ENCODE results near the gene SLC26A8.
A peak's percentile ranks its signal among the peaks of the same experiment; 100 is the strongest.

Gene SLC26A8

DNA sequence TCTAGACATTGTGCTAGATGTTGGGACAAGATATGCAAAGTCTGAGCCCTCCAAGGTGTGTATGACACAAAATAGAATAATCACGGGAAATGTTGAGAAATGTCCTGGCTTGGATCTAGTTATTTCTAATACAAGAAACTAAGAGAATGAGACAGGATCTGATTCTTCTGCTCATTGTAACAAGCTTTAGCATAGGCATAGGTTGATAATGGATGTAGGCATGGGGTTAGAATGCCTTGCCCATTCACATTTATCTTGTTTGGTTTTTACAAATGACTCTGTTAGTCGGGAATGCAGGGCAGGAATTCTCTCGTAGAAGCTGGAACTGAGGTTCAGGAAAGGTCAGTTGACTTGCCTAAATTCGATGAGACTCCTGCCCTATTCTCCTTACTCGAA, 1.5 kb upstream of the SLC26A8 start:
- DNase-seq (ENCODE audit: low read depth), result no peak
- TF ChIP-seq, protein P1, sequence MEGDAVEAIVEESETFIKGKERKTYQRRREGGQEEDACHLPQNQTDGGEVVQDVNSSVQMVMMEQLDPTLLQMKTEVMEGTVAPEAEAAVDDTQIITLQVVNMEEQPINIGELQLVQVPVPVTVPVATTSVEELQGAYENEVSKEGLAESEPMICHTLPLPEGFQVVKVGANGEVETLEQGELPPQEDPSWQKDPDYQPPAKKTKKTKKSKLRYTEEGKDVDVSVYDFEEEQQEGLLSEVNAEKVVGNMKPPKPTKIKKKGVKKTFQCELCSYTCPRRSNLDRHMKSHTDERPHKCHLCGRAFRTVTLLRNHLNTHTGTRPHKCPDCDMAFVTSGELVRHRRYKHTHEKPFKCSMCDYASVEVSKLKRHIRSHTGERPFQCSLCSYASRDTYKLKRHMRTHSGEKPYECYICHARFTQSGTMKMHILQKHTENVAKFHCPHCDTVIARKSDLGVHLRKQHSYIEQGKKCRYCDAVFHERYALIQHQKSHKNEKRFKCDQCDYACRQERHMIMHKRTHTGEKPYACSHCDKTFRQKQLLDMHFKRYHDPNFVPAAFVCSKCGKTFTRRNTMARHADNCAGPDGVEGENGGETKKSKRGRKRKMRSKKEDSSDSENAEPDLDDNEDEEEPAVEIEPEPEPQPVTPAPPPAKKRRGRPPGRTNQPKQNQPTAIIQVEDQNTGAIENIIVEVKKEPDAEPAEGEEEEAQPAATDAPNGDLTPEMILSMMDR (IDR thresholded peaks at IDR 0.05; ENCODE audit: control insufficient read depth, insufficient read depth, low read depth, low read length, missing control alignments), result no peak
- H3K4me3 ChIP-seq (ENCODE audit: control insufficient read depth, low read depth, low read length), result no peak overlapping the region

DNA sequence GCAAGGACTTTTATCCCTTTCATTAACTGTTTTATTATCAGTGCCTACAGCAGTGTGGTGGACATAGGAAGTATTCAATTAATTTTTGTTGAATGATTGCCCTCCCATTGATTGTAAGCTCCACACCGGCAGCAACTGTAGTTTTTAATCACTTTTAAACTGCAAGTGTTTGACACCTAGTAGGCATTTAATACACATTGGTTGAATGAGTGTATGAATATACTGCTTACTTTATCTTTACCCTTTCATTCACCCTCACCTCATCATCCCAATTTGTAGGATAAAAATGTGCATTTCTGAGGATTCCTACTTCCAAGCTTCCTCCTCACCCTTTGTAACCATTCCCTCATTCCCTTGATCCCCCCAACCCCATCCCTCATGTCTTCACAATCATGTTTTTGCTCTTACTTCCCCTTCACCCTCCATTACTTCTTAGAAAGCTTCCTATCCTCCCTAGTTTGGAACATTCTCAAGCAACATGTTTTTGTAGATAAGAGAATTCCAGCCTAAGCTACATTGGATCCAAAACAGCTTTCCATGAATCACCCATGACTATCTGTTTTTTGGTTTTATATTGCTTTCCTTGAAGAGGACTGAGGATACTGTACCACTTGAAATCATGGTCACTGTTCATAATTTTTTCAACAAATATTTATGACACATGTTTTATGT, 955 bp upstream of the SLC26A8 start:
- peak; percentile 18 for DNase-seq (ENCODE audit: low read depth)
- TF ChIP-seq, protein P1 (IDR thresholded peaks at IDR 0.05; ENCODE audit: control insufficient read depth, insufficient read depth, low read depth, low read length, missing control alignments), result no peak
- H3K4me3 ChIP-seq (ENCODE audit: control insufficient read depth, low read depth, low read length), result no peak overlapping the region

DNA sequence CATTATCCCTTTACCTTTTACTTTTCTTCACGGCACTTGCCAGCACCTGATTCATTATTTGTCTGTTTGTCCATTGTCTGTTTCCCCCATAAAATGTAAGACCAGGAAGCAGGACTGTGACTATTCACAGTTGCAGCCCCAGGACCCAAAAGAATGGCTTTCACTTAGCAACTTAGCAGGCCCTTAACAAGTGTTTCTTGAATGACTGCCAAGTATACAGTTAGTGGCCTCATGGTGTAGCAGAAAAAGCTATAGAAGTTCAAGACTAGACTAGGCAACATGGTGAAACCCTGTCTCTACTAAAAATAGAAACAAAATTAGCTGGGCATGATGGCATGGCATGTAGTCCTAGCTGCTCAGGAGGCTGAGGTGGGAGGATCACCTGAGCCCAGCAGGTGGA, 4.3 kb downstream of the SLC26A8 start:
- no peak for DNase-seq (ENCODE audit: low read depth)

DNA sequence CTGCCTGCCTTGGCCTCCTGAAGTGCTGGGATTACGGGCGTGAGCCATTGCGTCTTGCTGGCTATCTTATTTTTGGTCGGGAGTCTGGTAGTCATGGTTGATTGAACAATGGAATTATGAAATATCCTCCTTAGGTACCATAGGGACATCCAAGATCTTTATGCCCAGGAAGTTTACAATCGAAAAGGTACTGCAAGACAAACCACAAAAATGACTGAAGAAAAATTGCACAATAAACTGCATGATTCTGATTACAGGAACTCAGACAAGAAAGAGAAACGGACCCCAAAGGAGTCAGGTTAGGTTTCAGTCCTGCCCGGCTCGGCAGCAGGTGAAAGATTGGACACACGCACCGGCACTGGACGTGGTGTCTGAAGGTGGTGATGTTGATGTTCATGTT, 5.3 kb downstream of the SLC26A8 start:
- no peak for DNase-seq (ENCODE audit: low read depth)
- H3K4me3 ChIP-seq (ENCODE audit: control insufficient read depth, low read depth, low read length), result no peak overlapping the region
- TF ChIP-seq, protein P1 (IDR thresholded peaks at IDR 0.05; ENCODE audit: control insufficient read depth, insufficient read depth, low read depth, low read length, missing control alignments), result no peak

More for the DNA sequence above, 4.3 kb downstream of the SLC26A8 start:
- no peak overlapping the region for H3K4me3 ChIP-seq (ENCODE audit: control insufficient read depth, low read depth, low read length)
- TF ChIP-seq, protein P1 (IDR thresholded peaks at IDR 0.05; ENCODE audit: control insufficient read depth, insufficient read depth, low read depth, low read length, missing control alignments), result no peak

DNA sequence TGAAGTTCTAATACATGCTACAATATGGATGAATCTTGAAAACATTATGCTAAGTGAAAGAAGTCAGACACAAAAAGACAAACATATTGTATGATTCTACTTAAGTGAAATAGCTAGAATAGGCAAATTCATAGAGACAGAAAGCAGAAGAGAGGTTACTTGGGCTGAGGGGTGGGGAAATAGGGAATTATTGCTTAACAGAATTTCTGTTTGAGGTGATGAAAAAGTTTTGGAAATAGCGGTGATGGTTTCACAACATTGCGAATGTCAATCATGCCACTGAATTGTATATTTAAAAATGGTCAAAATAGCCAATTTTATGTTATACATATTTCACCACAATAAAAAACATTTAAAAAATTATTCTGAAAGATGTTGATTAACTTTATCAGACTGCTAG, 6.1 kb downstream of the SLC26A8 start:
- no peak for DNase-seq (ENCODE audit: low read depth)
- TF ChIP-seq, protein P1 (IDR thresholded peaks at IDR 0.05; ENCODE audit: control insufficient read depth, insufficient read depth, low read depth, low read length, missing control alignments), result no peak

DNA sequence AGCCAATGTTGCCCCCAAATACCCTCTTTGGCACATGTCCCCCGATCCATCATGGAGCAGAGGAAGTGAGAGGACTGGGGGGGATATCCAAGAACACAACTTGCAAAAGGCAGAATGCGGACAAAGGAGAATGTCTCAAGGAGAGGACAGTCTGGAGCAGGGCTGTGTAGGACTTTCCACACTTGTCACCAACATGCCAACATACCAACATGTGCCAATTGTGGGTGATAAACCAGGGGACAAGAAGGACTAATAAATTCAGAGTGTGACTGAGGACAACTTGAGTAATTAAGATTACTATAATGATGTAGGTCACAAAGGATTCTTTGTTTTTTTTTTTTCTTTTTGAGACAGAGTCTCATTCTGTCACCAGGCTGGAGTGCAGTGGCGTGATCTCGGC, 8.8 kb downstream of the SLC26A8 start:
- no peak overlapping the region for H3K4me3 ChIP-seq (ENCODE audit: control insufficient read depth, low read depth, low read length)
- no peak for DNase-seq (ENCODE audit: low read depth)
- TF ChIP-seq, protein P1 (IDR thresholded peaks at IDR 0.05; ENCODE audit: control insufficient read depth, insufficient read depth, low read depth, low read length, missing control alignments), result no peak

More for the DNA sequence above, 6.1 kb downstream of the SLC26A8 start:
- H3K4me3 ChIP-seq (ENCODE audit: control insufficient read depth, low read depth, low read length), result no peak overlapping the region

All from AG09309 (cell line).